ENCODE results near the gene ESPN. TPM values are rescaled to one million over a fixed set of nuclear protein-coding genes. Genes with fewer than 3 reads are reported as not detected.

ESPN gene
- total RNA-seq, 1 experiment from 2014 or later = 8.5 TPM

- Histone ChIP-seq H3K4me1 (ENCODE audit: control insufficient read depth, insufficient read depth, low read length) (peaks cover 13% of the 10 kb centered on the region), H3K27ac (ENCODE audit: low read length) (no peak overlapping the region), H3K9me3 (ENCODE audit: control insufficient read depth, insufficient read depth, low read depth, low read length) (no peaks in the 10 kb centered on the region), H3K27me3 (ENCODE audit: control insufficient read depth, insufficient read depth, low read length) (no peaks in the 10 kb centered on the region), H3K4me3 (ENCODE audit: low read depth in 2 of 2, low read length in 2 of 2) (no peak overlapping the region), H3K36me3 (ENCODE audit: control insufficient read depth, insufficient read depth, low read length) (no peaks in the 10 kb centered on the region)
- no TSS peak for BruUV-seq (replicated peaks)
- intact Hi-C loops (cut with micrococcal nuclease; ENCODE audit: unreplicated experiment) = loop anchor here (5.0 kb wide), 1 partner anchor 163 kb away; no protein-coding TSS in a partner anchor
- no peak for ATAC-seq
- POLR2A ChIA-PET = interaction anchor here (0.6 kb wide), 1 partner anchor 19 kb away, joined by 3 read pairs; no protein-coding TSS in a partner anchor
- no peak for TF ChIP-seq SIN3A (IDR thresholded peaks at IDR 0.05; ENCODE audit: borderline replicate concordance, insufficient read depth, low read depth, low read length)
- TF ChIP-seq, protein P1, sequence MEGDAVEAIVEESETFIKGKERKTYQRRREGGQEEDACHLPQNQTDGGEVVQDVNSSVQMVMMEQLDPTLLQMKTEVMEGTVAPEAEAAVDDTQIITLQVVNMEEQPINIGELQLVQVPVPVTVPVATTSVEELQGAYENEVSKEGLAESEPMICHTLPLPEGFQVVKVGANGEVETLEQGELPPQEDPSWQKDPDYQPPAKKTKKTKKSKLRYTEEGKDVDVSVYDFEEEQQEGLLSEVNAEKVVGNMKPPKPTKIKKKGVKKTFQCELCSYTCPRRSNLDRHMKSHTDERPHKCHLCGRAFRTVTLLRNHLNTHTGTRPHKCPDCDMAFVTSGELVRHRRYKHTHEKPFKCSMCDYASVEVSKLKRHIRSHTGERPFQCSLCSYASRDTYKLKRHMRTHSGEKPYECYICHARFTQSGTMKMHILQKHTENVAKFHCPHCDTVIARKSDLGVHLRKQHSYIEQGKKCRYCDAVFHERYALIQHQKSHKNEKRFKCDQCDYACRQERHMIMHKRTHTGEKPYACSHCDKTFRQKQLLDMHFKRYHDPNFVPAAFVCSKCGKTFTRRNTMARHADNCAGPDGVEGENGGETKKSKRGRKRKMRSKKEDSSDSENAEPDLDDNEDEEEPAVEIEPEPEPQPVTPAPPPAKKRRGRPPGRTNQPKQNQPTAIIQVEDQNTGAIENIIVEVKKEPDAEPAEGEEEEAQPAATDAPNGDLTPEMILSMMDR (IDR thresholded peaks at IDR 0.05) = no peak
- no peak for TF ChIP-seq POLR2AphosphoS5 (IDR thresholded peaks at IDR 0.05; ENCODE audit: low read depth, low read length)
- no peak for TF ChIP-seq REST (IDR thresholded peaks at IDR 0.05; ENCODE audit: insufficient read depth in 1 of 2, low read depth in 2 of 2, low read length in 1 of 2)
- no peak for TF ChIP-seq TCF7L2 (IDR thresholded peaks at IDR 0.05; ENCODE audit: low read depth, low read length)
- in situ Hi-C loops (cut with HindIII; ENCODE audit: low pct_unique_long_range_greater_than_20kb, low sequenced_read_pairs) = no loop called here
- CTCF ChIA-PET = interaction anchor here (0.7 to 1.7 kb wide), 2 partner anchors 13 to 111 kb away, joined by 4 to 5 read pairs; no protein-coding TSS in a partner anchor
- no peak for DNase-seq (ENCODE audit: low read depth, low spot score)
Observed at GRCh38 chr1:6410248-6410893, 14.2 kb upstream of the ESPN start.

DNA sequence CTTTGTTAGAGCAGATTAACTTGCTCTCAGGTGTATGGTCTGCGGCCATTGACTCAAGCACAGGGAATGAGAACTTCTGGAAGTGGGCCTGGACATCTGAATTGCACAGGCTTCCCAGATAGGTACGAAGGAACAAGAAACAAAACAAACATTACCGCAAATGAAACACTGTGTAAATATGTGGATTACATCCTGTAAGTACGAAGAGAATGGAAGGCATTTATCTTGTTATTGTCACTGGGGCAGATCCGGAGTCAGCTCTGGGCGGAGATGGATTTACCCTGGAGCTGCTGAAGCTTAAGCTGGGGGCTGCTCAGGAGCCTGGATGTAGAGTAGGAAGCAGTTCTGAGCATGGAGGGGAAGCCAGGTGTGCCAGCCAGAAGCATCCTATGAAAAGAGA is 11.7 kb upstream of the ESPN start:
- CTCF ChIA-PET = interaction anchor here (1.0 kb wide), 1 partner anchor 27 kb away, joined by 3 read pairs; no protein-coding TSS in a partner anchor
- Histone ChIP-seq H3K36me3 (ENCODE audit: control insufficient read depth, insufficient read depth, low read length) (no peaks in the 10 kb centered on the region), H3K27me3 (ENCODE audit: control insufficient read depth, insufficient read depth, low read length) (no peaks in the 10 kb centered on the region), H3K9me3 (ENCODE audit: control insufficient read depth, insufficient read depth, low read depth, low read length) (no peaks in the 10 kb centered on the region), H3K27ac (ENCODE audit: low read length) (no peak overlapping the region), H3K4me1 (ENCODE audit: control insufficient read depth, insufficient read depth, low read length) (peaks cover 14% of the 10 kb centered on the region), H3K4me3 (ENCODE audit: low read depth in 2 of 2, low read length in 2 of 2) (no peak overlapping the region)
- POLR2A ChIA-PET = no interaction called here
- ATAC-seq (peak; percentile 57), DNase-seq (ENCODE audit: low read depth, low spot score) (no peak)
- intact Hi-C loops (cut with micrococcal nuclease; ENCODE audit: unreplicated experiment) = loop anchor here (5.0 kb wide), 1 partner anchor 166 kb away; no protein-coding TSS in a partner anchor
- no TSS peak for BruUV-seq (replicated peaks)
- in situ Hi-C loops (cut with HindIII; ENCODE audit: low pct_unique_long_range_greater_than_20kb, low sequenced_read_pairs) = no loop called here
- no peak for TF ChIP-seq POLR2AphosphoS5 (IDR thresholded peaks at IDR 0.05; ENCODE audit: low read depth, low read length)

GRCh38 chr1:6414443-6414844 is 10.1 kb upstream of the ESPN start:
- POLR2A ChIA-PET = interaction anchor here (0.5 to 0.6 kb wide), 2 partner anchors 20 to 75 kb away, joined by 6 read pairs; no protein-coding TSS in a partner anchor
- Histone ChIP-seq H3K4me1 (ENCODE audit: control insufficient read depth, insufficient read depth, low read length) (peaks cover 17% of the 10 kb centered on the region), H3K27ac (ENCODE audit: low read length) (0 out of 2 replicates have a peak overlapping the region, but pooled peaks have one; percentile 8), H3K9me3 (ENCODE audit: control insufficient read depth, insufficient read depth, low read depth, low read length) (no peaks in the 10 kb centered on the region), H3K4me3 (ENCODE audit: low read depth in 2 of 2, low read length in 2 of 2) (peak overlapping the region in 1 of 2 experiments; percentile 28; a peak in 2 of 4 replicates), H3K27me3 (ENCODE audit: control insufficient read depth, insufficient read depth, low read length) (no peaks in the 10 kb centered on the region), H3K36me3 (ENCODE audit: control insufficient read depth, insufficient read depth, low read length) (no peaks in the 10 kb centered on the region; the same call in 1 of the 2 replicates)
- ATAC-seq (peak; percentile 80), DNase-seq (ENCODE audit: low read depth, low spot score) (no peak)
- no peak for TF ChIP-seq POLR2AphosphoS5 (IDR thresholded peaks at IDR 0.05; ENCODE audit: low read depth, low read length)
- TF ChIP-seq, protein P1 (IDR thresholded peaks at IDR 0.05) = peak; percentile 93
- no TSS peak for BruUV-seq (replicated peaks)
- in situ Hi-C loops (cut with HindIII; ENCODE audit: low pct_unique_long_range_greater_than_20kb, low sequenced_read_pairs) = no loop called here
- intact Hi-C loops (cut with micrococcal nuclease; ENCODE audit: unreplicated experiment) = loop anchor here (5.0 kb wide), 1 partner anchor 167 kb away; no protein-coding TSS in a partner anchor
- CTCF ChIA-PET = interaction anchor here (0.6 to 1.4 kb wide), 5 partner anchors 9 to 286 kb away, joined by 3 to 6 read pairs (median 3); no protein-coding TSS in a partner anchor

Measured in Panc1 (cell line).